IPS-18c (cell line): Measurements from ENCODE around the gene ADD2.
"Not testable (repeated sequence)": the region's sequence is repeated elsewhere in the genome, so short reads cannot be mapped to it uniquely, and the experiment has no call there.

ENCODE experiments used
- H3K4me3 ChIP-seq: 2 replicates; pipeline ENCODE4 v1.7.0; 2013; ENCODE audit warnings: low read depth, mild to moderate bottlenecking, low read length, moderate library complexity; ENCODE audit not compliant: insufficient read depth
- H3K9me3 ChIP-seq: one replicate; pipeline ENCODE4 v1.6.1; 2013; ENCODE audit warnings: mild to moderate bottlenecking, low read length, moderate library complexity; ENCODE audit not compliant: control insufficient read depth, insufficient read depth

ADD2 gene

DNA sequence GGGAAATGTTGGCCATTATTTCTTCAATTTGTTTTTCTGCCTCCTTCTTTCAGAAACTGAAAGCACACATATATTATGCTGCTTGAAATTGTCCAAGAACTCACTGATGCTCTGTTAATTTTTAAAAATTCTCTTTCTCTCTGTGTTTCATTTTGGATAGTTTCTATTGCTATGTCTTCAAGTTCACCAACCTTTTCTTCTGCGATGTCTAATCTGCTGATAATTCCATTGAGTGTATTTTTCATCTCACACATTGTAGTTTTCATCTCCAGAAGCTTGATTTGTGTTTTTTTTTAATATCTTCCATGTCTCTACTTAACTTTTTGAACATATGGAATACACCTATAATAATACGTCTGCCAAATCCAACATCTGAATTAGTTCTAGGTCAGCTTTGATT, 116.3 kb downstream of the ADD2 start:
- no peaks in the 10 kb centered on the region for H3K9me3 ChIP-seq
- H3K4me3 ChIP-seq, result no peak overlapping the region

DNA sequence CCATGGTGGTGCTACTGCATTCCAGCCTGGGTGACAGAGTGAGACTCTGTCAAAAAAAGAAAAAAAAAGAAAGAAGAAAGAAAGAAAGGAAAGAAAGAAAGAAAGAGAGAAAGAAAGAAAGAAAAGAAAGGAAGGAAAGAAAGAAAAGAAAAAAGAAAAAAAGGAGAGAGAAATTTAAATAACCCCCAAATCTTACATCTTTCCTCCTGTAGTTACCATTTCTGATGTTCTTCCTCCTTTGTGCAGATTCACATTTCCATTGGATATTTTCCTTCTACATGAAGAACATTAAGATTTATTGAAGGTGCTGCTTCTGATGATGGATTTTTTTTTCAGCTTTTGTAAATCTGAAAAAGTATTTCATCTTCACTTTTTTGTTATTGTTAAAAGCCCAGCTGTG, 117.0 kb downstream of the ADD2 start:
- Histone ChIP-seq H3K4me3 (no peak overlapping the region), H3K9me3 (no peaks in the 10 kb centered on the region)

DNA sequence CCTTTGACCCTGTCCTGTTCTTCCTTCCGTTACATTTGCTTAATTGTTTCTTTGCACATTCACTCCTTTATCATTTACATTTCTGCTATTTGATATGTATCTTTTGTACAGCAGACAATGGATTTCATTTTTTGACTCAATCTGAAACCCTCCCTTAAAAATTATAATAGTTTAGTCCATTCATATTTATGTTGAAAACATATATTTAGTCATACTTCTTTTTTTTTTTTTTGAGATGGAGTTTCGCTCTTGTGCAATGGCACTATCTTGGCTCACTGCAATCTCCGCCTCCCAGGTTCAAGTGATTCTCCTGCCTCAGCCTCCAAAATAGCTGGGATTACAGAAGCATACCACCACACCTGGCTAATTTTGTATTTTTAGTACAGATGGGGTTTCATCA, 119.0 kb downstream of the ADD2 start:
- H3K9me3 ChIP-seq, result no peaks in the 10 kb centered on the region

DNA sequence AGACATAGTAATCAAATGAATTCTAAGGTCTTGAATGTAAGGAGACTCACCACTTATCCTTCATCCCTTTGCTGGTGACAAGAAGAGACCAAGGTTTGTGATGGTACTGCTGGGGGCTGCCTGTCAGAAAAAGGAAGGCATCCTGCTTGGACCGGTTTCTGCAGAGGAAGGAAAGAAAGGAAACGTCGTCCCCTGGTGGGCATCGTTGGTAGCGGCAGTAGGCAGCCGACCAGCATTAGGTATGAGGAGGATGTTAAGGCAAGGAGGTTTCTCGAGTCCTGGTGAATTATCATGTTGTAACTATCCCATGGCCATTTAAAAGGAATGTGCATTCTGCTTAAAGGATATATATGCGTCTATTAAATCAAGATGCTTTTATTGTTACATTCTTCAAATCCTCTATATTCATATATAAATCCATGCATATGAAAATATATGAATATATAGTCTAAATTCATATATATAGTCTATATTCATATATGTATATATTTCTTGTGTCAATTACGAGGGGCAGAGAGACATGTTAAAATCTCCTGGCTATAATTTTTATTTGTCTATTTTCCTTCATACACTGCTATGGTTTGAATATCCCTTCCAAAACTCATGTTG, 120.0 kb downstream of the ADD2 start:
- no peak overlapping the region for H3K4me3 ChIP-seq

More for the DNA sequence above, 119.0 kb downstream of the ADD2 start:
- H3K4me3 ChIP-seq, result no peak overlapping the region

DNA sequence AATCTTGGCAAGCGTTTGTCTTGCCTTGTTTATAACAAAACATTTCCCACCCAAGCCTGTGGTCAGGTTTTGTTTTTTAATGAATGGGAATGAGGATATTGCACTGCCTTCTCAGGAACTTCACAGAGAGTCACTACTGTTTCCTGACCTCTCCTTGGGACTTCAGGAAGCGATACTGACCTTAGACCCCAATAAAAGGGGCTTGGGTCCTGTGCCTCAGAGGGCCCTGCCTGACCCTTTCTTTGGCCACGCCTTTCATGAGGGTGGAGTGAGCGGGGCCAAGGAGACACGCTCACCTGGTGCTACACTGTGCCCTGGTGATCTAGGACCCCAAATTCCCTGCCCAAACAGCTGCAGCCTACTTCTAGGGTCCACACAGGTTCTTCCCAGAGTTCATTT, 121.6 kb downstream of the ADD2 start:
- H3K4me3 ChIP-seq, result no peak overlapping the region
- no peaks in the 10 kb centered on the region for H3K9me3 ChIP-seq

More for the DNA sequence above, 120.0 kb downstream of the ADD2 start:
- no peaks in the 10 kb centered on the region for H3K9me3 ChIP-seq

DNA sequence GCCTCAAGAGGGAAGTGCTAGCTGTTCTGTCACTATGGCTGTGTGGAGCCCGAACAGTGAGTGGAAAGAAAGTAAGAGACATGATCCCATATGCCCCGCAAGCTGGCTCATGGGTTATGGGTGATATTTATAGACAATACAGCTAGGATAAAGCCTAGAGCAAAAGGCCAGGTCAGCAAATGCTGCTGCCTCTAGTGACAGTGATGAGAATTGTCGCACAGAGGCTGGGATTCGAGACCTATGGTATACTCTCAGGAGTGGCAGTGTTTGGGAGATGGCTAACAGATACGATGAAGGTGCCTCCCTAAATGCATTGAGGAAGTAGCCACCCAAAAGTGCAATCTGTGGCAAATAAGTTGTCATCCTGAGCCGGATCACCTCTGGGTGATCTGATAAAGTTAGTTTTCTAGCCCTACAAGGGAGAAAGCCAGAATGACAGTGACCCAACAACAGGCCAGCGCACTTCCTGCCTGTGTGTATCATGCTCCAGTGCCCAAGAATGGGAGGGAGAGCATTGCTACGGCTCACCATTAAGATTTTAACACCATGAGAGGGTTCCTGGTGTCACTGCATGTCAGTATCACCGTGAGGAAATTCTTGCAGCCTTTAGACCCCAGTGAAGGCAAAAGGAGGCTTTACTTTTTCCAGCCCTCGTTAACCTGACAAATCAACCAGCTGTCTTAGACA, 122.1 kb downstream of the ADD2 start:
- H3K9me3 ChIP-seq, result no peaks in the 10 kb centered on the region
- no peak overlapping the region for H3K4me3 ChIP-seq

DNA sequence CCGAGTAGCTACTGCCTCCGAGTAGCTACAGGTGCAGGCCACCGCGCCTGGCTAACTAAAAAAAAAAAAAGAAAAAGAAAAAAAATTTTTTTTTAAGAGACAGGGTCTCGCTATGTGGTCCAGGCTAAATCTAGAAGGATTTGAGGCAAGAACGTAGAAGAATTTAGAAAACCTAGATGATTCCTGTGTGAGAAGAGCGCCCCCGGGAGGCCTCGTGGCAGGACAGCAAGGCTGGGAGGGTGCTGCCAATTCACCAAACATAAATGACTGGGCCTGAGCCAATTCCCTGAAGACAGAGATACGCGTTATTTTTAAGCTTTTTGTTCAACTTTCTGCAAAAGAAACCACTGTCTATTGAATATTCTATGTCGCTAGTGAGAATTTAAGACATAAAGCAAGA, 124.3 kb downstream of the ADD2 start:
- H3K9me3 ChIP-seq, result no peaks in the 10 kb centered on the region
- H3K4me3 ChIP-seq, result no peak overlapping the region

DNA sequence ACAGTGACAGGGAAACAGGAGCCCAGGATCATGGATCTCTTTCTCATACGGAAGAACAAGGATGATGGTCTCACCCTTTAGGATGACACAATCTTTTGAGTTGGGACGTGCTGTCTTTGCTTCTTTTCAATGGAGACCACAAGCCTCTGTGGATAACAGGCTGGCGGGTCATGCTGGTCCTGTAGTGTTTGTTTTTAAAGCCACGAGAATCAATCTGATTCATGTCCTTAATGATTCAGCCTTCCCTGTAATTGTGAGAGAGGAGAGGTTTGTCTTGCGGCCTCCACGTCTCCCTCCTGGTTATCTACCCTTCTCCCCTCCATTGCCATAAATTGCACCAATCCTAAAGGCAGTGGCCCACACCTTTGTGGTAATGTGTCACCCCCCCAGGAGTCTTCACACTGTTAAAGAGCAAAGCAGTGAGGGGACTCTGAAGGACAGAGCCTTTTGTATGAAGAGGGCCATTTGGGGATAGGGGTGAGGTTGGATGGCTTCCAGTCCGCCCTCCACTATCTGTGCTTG, 126.7 kb downstream of the ADD2 start:
- H3K4me3 ChIP-seq, result no peak overlapping the region
- no peaks in the 10 kb centered on the region for H3K9me3 ChIP-seq

DNA sequence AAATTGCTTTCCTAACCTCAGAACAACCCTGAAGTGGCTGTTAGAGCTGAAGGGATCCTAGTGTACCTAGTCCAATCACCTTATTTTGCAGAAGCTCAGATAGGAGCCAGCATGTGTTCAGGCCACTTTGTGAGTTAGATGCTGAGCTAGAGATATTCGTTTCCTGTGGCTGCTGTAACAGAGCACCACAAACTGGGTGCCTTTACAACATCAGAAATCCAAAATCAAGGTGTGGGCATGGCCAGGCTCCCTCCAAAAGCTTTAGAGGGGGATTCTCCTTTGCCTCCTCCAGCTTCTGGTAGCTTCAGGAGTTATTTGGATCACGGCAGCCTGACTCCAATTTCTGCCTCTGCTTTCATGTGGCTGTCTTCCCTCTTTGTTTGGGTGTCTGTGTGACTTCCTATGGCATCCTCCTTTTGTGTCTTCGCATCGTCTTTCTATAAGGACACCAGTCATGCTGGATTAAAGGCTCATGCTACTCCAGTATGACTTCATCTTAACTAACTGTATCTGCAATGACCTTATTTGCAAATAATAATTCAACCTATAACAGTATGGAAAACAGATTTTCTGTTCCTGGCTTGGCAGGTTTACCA, 128.1 kb downstream of the ADD2 start:
- no peaks in the 10 kb centered on the region for H3K9me3 ChIP-seq
- H3K4me3 ChIP-seq, result no peak overlapping the region

DNA sequence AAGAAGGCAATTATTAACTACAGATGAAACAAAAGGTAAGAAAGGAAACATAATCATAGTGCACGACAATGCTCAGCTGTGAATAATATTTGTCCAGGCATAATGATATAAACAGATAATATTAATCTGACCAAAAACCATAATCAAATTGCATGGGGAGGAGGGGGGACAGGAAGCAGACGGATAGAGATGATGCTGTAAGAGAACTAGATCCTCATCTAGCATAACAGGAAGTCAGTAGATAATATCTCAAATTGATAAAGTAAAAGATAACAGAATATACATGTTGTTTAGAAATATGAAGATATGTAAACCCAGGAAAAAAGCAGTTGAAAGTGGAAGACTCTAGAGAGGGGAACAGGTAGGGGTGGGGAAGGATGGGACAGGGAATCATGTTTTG, 129.4 kb downstream of the ADD2 start:
- Histone ChIP-seq H3K9me3 (no peaks in the 10 kb centered on the region), H3K4me3 (no peak overlapping the region)

DNA sequence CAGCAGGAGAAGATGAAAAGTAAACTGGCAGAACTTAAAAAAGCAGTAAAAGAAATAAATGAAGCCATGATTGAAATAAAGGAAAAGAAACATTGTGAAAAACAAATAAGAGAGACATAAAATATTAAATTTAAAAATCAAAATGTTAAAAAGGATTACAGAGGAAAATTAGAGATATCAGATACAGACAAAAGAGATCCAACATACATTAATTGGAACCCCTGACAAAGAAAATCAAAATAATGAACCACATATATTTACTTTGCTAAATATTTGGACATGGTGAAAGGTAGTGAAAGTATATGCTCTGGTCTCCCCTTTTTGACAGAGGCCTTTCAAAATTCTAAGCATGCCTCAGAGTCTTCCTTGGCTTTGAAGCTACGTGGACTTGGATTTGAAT, 134.5 kb downstream of the ADD2 start:
- no peak overlapping the region for H3K4me3 ChIP-seq

DNA sequence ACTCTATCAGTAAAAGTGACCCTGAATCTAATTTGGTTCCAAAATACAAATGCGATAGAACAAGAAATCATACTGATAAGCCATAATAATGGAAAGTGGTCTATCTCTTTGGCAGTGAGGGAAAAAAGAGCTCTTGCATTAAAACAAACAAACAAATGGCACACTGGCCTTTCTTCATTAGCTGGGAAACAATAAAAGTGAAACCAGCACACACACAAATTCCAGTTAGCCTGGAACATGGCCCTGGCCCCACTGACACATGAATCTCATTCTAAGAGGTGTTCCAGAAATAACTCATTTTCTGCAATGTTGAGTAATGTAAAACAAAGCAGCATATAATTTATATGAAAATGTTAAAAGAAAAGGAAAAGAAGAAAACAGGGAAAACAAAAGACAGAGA, 135.0 kb downstream of the ADD2 start:
- Histone ChIP-seq H3K4me3 (no peak overlapping the region), H3K9me3 (no peaks in the 10 kb centered on the region)

More for the DNA sequence above, 134.5 kb downstream of the ADD2 start:
- no peaks in the 10 kb centered on the region for H3K9me3 ChIP-seq

DNA sequence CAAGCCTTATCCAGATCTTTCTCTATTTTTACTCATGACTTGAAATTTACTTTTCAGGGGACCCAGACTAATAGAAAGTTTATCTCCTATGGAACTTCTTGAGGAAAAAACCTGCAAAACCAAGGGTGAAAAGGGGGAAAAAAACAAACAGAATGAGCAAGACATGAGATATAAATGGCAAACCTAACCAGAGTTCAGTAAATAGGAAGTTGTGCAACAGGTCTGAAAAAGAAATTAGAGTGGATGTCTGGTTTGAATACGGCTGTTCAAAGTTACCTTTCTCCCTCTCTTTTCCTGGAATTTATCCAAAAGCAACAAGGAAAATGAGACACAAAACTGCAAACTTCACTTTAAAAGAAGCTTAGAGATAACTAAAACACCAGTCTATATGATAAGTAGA, 135.6 kb downstream of the ADD2 start:
- H3K4me3 ChIP-seq, result no peak overlapping the region

DNA sequence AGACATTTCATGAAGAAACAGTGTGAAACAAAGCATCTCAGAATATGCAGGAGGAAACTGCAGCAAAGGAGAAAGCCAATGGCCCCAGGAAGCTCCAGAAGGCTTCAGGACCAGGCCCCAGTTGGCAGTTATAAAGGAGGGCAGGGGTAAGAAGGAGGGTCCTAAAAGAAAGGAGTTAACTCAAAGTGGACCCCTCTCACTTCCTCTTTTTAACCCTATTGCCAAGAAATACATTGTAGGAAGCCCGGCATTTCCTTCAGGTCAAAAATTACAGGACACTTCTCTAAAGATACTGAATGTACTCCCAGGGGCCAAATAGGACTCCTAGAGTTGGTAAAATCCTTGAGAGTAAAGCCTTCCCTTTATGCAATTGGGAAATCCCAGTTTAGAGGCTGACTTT, 137.2 kb downstream of the ADD2 start:
- H3K9me3 ChIP-seq, result no peaks in the 10 kb centered on the region
- no peak overlapping the region for H3K4me3 ChIP-seq

More for the DNA sequence above, 135.6 kb downstream of the ADD2 start:
- H3K9me3 ChIP-seq, result no peaks in the 10 kb centered on the region

DNA sequence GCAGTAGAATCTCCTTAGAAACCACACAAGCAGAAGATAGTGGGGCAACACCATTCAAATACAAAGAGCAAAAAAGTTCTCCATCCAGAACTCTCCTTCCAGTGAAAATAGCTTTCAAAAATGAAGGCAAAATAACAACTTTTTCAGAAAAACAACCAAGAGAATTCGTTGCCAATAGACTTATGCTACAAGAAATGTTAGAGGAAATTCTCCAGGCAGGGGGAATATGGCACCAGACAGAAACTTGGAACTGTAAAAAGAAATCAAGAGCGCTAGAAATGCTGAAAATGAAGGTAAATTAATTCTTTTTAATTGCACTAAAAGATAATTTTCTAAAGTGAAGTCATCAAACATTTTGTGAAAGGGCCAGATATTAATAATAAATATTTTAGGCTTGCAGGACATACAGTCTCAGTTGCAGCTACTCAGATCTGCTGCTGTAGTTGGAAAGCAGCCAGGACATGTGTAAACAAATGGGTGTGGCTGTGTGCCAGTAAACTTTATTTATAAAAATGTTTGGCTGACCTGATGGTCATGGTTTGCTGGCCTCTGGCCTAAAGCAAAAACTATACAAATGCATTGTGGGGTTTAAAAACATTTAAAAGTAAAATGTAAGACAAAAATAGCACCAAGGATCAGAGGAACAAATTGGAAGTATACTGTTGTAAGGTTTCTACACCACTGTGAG, 140.6 kb downstream of the ADD2 start:
- Histone ChIP-seq H3K9me3 (no peaks in the 10 kb centered on the region), H3K4me3 (no peak overlapping the region)

DNA sequence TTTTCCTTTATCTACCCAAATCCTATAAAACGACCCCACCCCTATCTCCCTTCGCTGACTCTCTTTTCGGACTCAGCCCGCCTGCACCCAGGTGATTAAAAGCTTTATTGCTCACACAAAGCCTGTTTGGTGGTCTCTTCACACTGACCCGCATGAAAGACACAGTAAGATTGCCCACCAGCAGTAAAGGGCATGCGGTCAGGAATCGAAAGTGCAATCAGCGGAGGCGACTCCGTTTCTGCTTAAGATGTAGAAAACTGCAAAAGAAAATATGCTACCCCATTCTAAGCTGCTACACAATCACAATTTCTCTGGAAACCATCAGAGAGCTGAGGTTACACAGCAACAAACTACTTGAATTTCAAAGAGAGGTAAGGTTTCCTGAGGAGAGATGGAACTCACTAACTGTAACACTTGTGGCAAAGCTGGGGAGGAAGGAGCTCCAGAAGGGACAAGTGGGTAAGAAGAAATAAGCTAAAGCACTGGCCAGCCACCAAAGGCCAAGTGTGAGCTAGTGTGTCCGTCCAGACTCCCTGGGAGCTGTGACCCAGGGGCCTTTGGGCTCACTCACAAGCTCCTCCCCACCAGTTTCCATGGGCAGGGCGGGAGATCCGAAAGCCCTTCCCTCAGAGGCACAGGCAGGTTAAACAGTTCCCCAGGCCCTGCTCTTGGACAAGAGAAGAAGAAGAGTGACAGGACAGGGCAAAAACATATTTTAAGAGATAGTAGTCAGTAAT, 141.6 kb downstream of the ADD2 start:
- Histone ChIP-seq H3K9me3 (no peaks in the 10 kb centered on the region), H3K4me3 (peak overlapping the region; percentile 28; the same call in 1 of the 2 replicates)

DNA sequence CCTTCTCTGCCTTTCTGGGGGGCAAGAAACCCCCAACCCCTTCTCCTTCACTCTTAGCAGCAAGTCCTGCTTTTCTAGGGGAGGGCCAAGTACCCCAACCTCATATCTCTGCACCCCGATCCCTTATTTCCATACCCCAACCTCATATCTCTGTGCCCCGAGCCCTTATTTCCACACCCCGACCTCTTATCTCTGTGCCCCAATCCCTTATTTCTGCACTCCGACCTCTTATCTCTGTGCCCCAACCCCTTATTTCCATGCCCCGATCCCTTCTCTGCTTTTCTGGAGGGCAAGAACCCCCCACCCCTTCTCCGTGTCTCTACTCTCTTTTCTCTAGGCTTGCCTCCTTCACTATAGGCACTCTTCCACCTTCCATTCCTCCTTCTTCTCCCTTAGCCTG, 146.5 kb downstream of the ADD2 start:
- not testable (repeated sequence) for H3K4me3 ChIP-seq, H3K9me3 ChIP-seq
